Heart left ventricle (tissue), 16 donors: Measurements from ENCODE around the gene ADAM19. TPM values are rescaled to one million over a fixed set of nuclear protein-coding genes. Genes with fewer than 3 reads are reported as not detected.

Source experiments
- ATAC-seq, 4 donors: fragments of 200-7000 bp; cut with Tn5 transposase; one replicate each; pipeline ENCODE4 v1.9.1; 2020 to 2022; ENCODE audit warnings: moderate library complexity in 4 of 4, mild to moderate bottlenecking in 3 of 4, moderate number of reproducible peaks in 1 of 4
- DNase-seq, 5 donors: peaks; one replicate each; pipeline ENCODE4 v3.0.0-alpha.2; 2020
- H3K27ac ChIP-seq, 12 donors: fragments of 200-600 bp; sonication (generic) in 4 of 12; one replicate each; pipeline versions ENCODE4 v1.5.0 to v1.8.0; 2016 to 2022; ENCODE audit warnings: mild to moderate bottlenecking in 2 of 12
- H3K27me3 ChIP-seq, 9 donors: fragments of 200-600 bp; sonication (generic) in 2 of 9; one replicate each; pipeline versions ENCODE4 v1.5.1 to v1.8.0; 2016 to 2022; ENCODE audit warnings: mild to moderate bottlenecking in 3 of 9
- H3K36me3 ChIP-seq, 9 donors: fragments of 200-600 bp; sonication (generic) in 2 of 9; one replicate each; pipeline versions ENCODE4 v1.5.0 to v1.8.0; 2018 to 2022; ENCODE audit warnings: mild to moderate bottlenecking in 2 of 9
- H3K4me1 ChIP-seq, 12 donors: fragments of 200-600 bp; sonication (generic) in 4 of 12; one replicate each; pipeline versions ENCODE4 v1.5.0 to v1.8.0; 2016 to 2022; ENCODE audit warnings: mild to moderate bottlenecking in 3 of 12
- H3K4me3 ChIP-seq, 12 donors: fragments of 200-600 bp; sonication (generic) in 4 of 12; one replicate each; pipeline versions ENCODE4 v1.5.0 to v1.8.0; 2017 to 2022; ENCODE audit warnings: mild to moderate bottlenecking in 9 of 12, moderate library complexity in 4 of 12
- H3K9me3 ChIP-seq, 12 donors: fragments of 200-600 bp; sonication (generic) in 4 of 12; one replicate each; pipeline versions ENCODE4 v1.5.0 to v1.8.0; 2016 to 2022; ENCODE audit warnings: mild to moderate bottlenecking in 1 of 12
- CTCF ChIP-seq, 12 donors: fragments of 200-600 bp; sonication (generic) in 4 of 12; IDR thresholded peaks; one replicate each; pipeline versions ENCODE4 v1.5.0 to v1.8.0; 2018 to 2022; ENCODE audit warnings: antibody characterized with exemption in 12 of 12, mild to moderate bottlenecking in 5 of 12
- POLR2A ChIP-seq, 2 donors: fragments of 450-650 bp; IDR thresholded peaks; one replicate each; pipeline ENCODE4 v1.6.1; 2017; ENCODE audit warnings: antibody characterized with exemption in 2 of 2, mild to moderate bottlenecking in 2 of 2, moderate library complexity in 2 of 2
- WGBS, 4 donors: extraction: QIAGEN DNeasy Blood & Tissue Kit in 2 of 4; methylation state at CpG; one replicate each; pipeline versions ENCODE4 v1.1.5 to v1.1.7; 2013 to 2018; 5-methylcytosine and 5-hydroxymethylcytosine counted together
- intact Hi-C, 10 donors: fragments of 100-400 bp; cut with DNase I; formaldehyde crosslinking; loops; one replicate each; pipeline versions ENCODE4 v1.11.1 to v1.14.2; 2022
- polyA plus RNA-seq, 2 donors: library from polyadenylated mRNA; stranded (reverse); fragments of 200-250 nt; gene quantifications; one replicate each; pipeline ENCODE4 v1.2.3, GENCODE V29; 2013
- total RNA-seq, 9 donors: library from RNA; depleted of rRNA in 2 of 9; stranded (reverse); fragments of >200 nt in 2 of 9; fragmentation: NEBNext Ultra II Directional in 3 of 9; extraction: Animal tissue kit (Norgen Biotek cat#: 25700) in 3 of 9; gene quantifications; one replicate each; pipeline versions ENCODE4 v1.1.0 to v1.2.4, GENCODE V29; 2016 to 2023
- donor health status: ischemic (EF 13 %, LVEDD 7.1; RV severe dilation, severe dysfunction).
- donor health status: healthy with polysubstance abuse.
- donor health status: DM: no; HTN: yes; CAD: no.
- donor health status: DM: no; HTN: no; CAD: no.
- donor health status: ischemic (EF 25% LVEDD 6.9; RV normal size, moderate dysfunction).
- donor health status: ischemic (EF 25% LVEDD 5.7; RV mildly dilated, moderate dysfunction).
- donor health status: healthy.
- donor health status: DM: yes; HTN: yes; CAD: no.
- donor health status: ischemic (EF 35%, LVEDD 5.7; RV mildly dilated, moderate dysfunction).
- donor health status: nonischemic (EF 11% LVEDD 7.7; RV severe dilation, severe dysfunction).
- donor health status: DM: yes; HTN: yes; CAD: no.
- donor health status: PGD.
- donor health status: ischemic (EF 29% LVEDD 5.4; RV normal size, mild dysfunction).
- donor health status: nonischemic (EF 23%, LVEDD 6.1; RV moderate dilation, normal function).

ADAM19 gene
- total and polyA plus RNA-seq, 11 donors = 6.5 to 47.6 (median 19.0) TPM

- ATAC-seq = no peak
These were observed 24.9 kb downstream of the ADAM19 start for GRCh38 chr5:157550663-157551062.

GRCh38 chr5:157549954-157550549, 25.5 kb downstream of the ADAM19 start:
- TF ChIP-seq CTCF (IDR thresholded peaks at IDR 0.05) (no peak), POLR2A (IDR thresholded peaks at IDR 0.05) (no peak)
- peak overlapping the region in 9 of 12 donors; percentile 38 to 83 (median 71) for H3K27ac ChIP-seq
- 66 to 79% (median 71%) methylated on average over 5 of the region's 5 CpGs for WGBS, 4 donors
- H3K4me3 ChIP-seq = no peak overlapping the region
- H3K4me1 ChIP-seq = peaks cover 4 to 82% (median 66%) of the 10 kb centered on the region in 12 donors
- peak in 1 of 5 donors; percentile 37 for DNase-seq
- H3K27me3 ChIP-seq = no peaks in the 10 kb centered on the region
- peak in 3 of 4 donors; percentile 56 to 72 (median 56) for ATAC-seq
- no peaks in the 10 kb centered on the region for H3K9me3 ChIP-seq
- intact Hi-C loops = no loop called here
- no peaks in the 10 kb centered on the region for H3K36me3 ChIP-seq

More at GRCh38 chr5:157550663-157551062, 24.9 kb downstream of the ADAM19 start:
- Histone ChIP-seq H3K4me1 (peaks cover 4 to 82% (median 67%) of the 10 kb centered on the region in 12 donors), H3K9me3 (no peaks in the 10 kb centered on the region), H3K27ac (peak overlapping the region in 9 of 12 donors; percentile 38 to 83 (median 71)), H3K27me3 (no peaks in the 10 kb centered on the region), H3K36me3 (no peaks in the 10 kb centered on the region), H3K4me3 (no peak overlapping the region)
- WGBS, 4 donors = 58 to 80% (median 66%) methylated on average over 4 of the region's 4 CpGs
- no peak for DNase-seq
- intact Hi-C loops = no loop called here
- TF ChIP-seq CTCF (IDR thresholded peaks at IDR 0.05) (no peak), POLR2A (IDR thresholded peaks at IDR 0.05) (no peak)

- H3K27me3 ChIP-seq = no peaks in the 10 kb centered on the region
- no peaks in the 10 kb centered on the region for H3K9me3 ChIP-seq
- intact Hi-C loops = no loop called here
- peak overlapping the region in 9 of 12 donors; percentile 38 to 83 (median 71) for H3K27ac ChIP-seq
- no peak for ATAC-seq
- H3K36me3 ChIP-seq = no peaks in the 10 kb centered on the region
- 84 to 91% (median 88%) methylated on average over 3 of the region's 3 CpGs for WGBS, 4 donors
- TF ChIP-seq CTCF (IDR thresholded peaks at IDR 0.05) (no peak), POLR2A (IDR thresholded peaks at IDR 0.05) (no peak)
- no peak overlapping the region for H3K4me3 ChIP-seq
- no peak for DNase-seq
- H3K4me1 ChIP-seq = peaks cover 0 to 81% (median 65%) of the 10 kb centered on the region in 12 donors
These were observed 26.3 kb downstream of the ADAM19 start for GRCh38 chr5:157549283-157549629.

- DNase-seq (no peak), ATAC-seq (peak in 3 of 4 donors; percentile 19 to 65 (median 55))
- 67 to 88% (median 85%) methylated on average over 4 of the region's 4 CpGs for WGBS, 4 donors
- no peak overlapping the region for H3K4me3 ChIP-seq
- TF ChIP-seq CTCF (IDR thresholded peaks at IDR 0.05) (no peak), POLR2A (IDR thresholded peaks at IDR 0.05) (no peak)
- intact Hi-C loops = no loop called here
- H3K27ac ChIP-seq = peak overlapping the region in 10 of 12 donors; percentile 5 to 83 (median 71)
- no peaks in the 10 kb centered on the region for H3K27me3 ChIP-seq
- H3K36me3 ChIP-seq = no peaks in the 10 kb centered on the region
- H3K9me3 ChIP-seq = no peaks in the 10 kb centered on the region
- H3K4me1 ChIP-seq = peaks cover 0 to 81% (median 64%) of the 10 kb centered on the region in 12 donors
These were observed 26.9 kb downstream of the ADAM19 start for GRCh38 chr5:157548513-157549282.
